Activated CD8-positive, alpha-beta memory T cell treated with anti-CD3 and anti-CD28 coated beads for 36 hours (primary cell): ENCODE results near the gene ZMYND8. TPM values are rescaled to one million over a fixed set of nuclear protein-coding genes. Genes with fewer than 3 reads are reported as not detected.

ENCODE experiments used
- CTCF ChIA-PET: fragments of 350-600 bp; sonication (Branson Sonifier 250); formaldehyde crosslinking; loops from one replicate; lab custom pipeline; 2021; ENCODE audit warnings: antibody characterized with exemption; lab: Charles Lee
- POLR2A ChIA-PET: fragments of 350-600 bp; sonication (Branson Sonifier 250); formaldehyde crosslinking; loops from one replicate; lab custom pipeline; 2021; ENCODE audit warnings: antibody characterized with exemption; lab: Charles Lee
- total RNA-seq, 2 experiments: library from RNA; stranded (reverse); gene quantifications; one replicate each; pipeline ENCODE4 v1.2.3, GENCODE V29; 2021

Gene ZMYND8
- total RNA-seq, 2 experiments from 2014 or later, result 28.7 to 29.1 TPM

GRCh38 chr20:47235853-47236638, 120.5 kb downstream of the ZMYND8 start:
- CTCF ChIA-PET, result interaction anchor here (1.1 kb wide), 1 partner anchor 148 kb away, joined by 3 read pairs; no protein-coding TSS in a partner anchor
- POLR2A ChIA-PET, result no interaction called here

- ChIA-PET CTCF (interaction anchor here (0.9 kb wide), 1 partner anchor 141 kb away, joined by 4 read pairs; no protein-coding TSS in a partner anchor), POLR2A (no interaction called here)
Observed at GRCh38 chr20:47235111-47235510, 121.4 kb downstream of the ZMYND8 start.

GRCh38 chr20:47233333-47234188, 122.9 kb downstream of the ZMYND8 start:
- POLR2A ChIA-PET, result no interaction called here
- CTCF ChIA-PET, result interaction anchor here (0.7 kb wide), 1 partner anchor 193 kb away, joined by 3 read pairs; no protein-coding TSS in a partner anchor

GRCh38 chr20:47232518-47232917, 124.0 kb downstream of the ZMYND8 start:
- POLR2A ChIA-PET, result no interaction called here
- CTCF ChIA-PET, result interaction anchor here (0.7 to 1.2 kb wide), 2 partner anchors 151 to 194 kb away, joined by 3 read pairs; no protein-coding TSS in a partner anchor

- POLR2A ChIA-PET, result no interaction called here
- CTCF ChIA-PET, result interaction anchor here (1.2 kb wide), 1 partner anchor 152 kb away, joined by 3 read pairs; no protein-coding TSS in a partner anchor
Observed at GRCh38 chr20:47231382-47232039, 125.0 kb downstream of the ZMYND8 start.

- ChIA-PET POLR2A (no interaction called here), CTCF (no interaction called here)
Observed at GRCh38 chr20:47230811-47231256, 125.7 kb downstream of the ZMYND8 start.

GRCh38 chr20:47228654-47229053, 127.8 kb downstream of the ZMYND8 start:
- ChIA-PET POLR2A (interaction anchor here (0.6 kb wide), 1 partner anchor 419 kb away, joined by 3 read pairs; no protein-coding TSS in a partner anchor), CTCF (no interaction called here)

- POLR2A ChIA-PET, result no interaction called here
Observed at GRCh38 chr20:47227576-47227975, 128.9 kb downstream of the ZMYND8 start.

GRCh38 chr20:47227119-47227518, 129.4 kb downstream of the ZMYND8 start:
- ChIA-PET POLR2A (no interaction called here), CTCF (no interaction called here)

More at GRCh38 chr20:47227576-47227975, 128.9 kb downstream of the ZMYND8 start:
- CTCF ChIA-PET, result no interaction called here

- ChIA-PET POLR2A (no interaction called here), CTCF (no interaction called here)
Observed at GRCh38 chr20:47225458-47225857, 131.0 kb downstream of the ZMYND8 start.

- CTCF ChIA-PET, result no interaction called here
- POLR2A ChIA-PET, result no interaction called here
Observed at GRCh38 chr20:47224857-47225256, 131.6 kb downstream of the ZMYND8 start.

GRCh38 chr20:47224300-47224791, 132.2 kb downstream of the ZMYND8 start:
- POLR2A ChIA-PET, result no interaction called here
- CTCF ChIA-PET, result interaction anchor here (0.7 to 1.5 kb wide), 2 partner anchors 20 to 160 kb away, joined by 3 to 6 read pairs; no protein-coding TSS in a partner anchor

- ChIA-PET POLR2A (no interaction called here), CTCF (interaction anchor here (0.7 to 1.5 kb wide), 3 partner anchors 20 to 160 kb away, joined by 3 to 6 read pairs (median 3); no protein-coding TSS in a partner anchor)
Observed at GRCh38 chr20:47223896-47224295, 132.6 kb downstream of the ZMYND8 start.

- POLR2A ChIA-PET, result interaction anchor here (0.6 kb wide), 1 partner anchor 99 kb away, joined by 3 read pairs; no protein-coding TSS in a partner anchor
Observed at GRCh38 chr20:47222468-47223119, 133.9 kb downstream of the ZMYND8 start.

GRCh38 chr20:47221036-47221625, 135.4 kb downstream of the ZMYND8 start:
- CTCF ChIA-PET, result interaction anchor here (1.0 to 1.1 kb wide), 2 partner anchors 23 to 163 kb away, joined by 3 to 7 read pairs; no protein-coding TSS in a partner anchor
- POLR2A ChIA-PET, result no interaction called here

More at GRCh38 chr20:47222468-47223119, 133.9 kb downstream of the ZMYND8 start:
- CTCF ChIA-PET, result interaction anchor here (0.6 to 1.5 kb wide), 4 partner anchors 31 to 161 kb away, joined by 3 to 6 read pairs (median 4); no protein-coding TSS in a partner anchor

- POLR2A ChIA-PET, result no interaction called here
- CTCF ChIA-PET, result interaction anchor here (1.3 to 1.7 kb wide), 2 partner anchors 53 to 164 kb away, joined by 6 read pairs; no protein-coding TSS in a partner anchor
Observed at GRCh38 chr20:47220161-47220582, 136.3 kb downstream of the ZMYND8 start.
